ENCODE measurements around the gene TTC8. TPM values are rescaled to one million over a fixed set of nuclear protein-coding genes. Genes with fewer than 3 reads are reported as not detected.

Gene TTC8
- total RNA-seq, 1 donor from 2014 or later, result 10.6 TPM

Other genes starting within 250 kb of the TTC8 start
- under 0.01 TPM in 1 of 2 replicates, not detected in the other for gene EML5, start 31.7 kb upstream of the TTC8 start, total RNA-seq

All from glomerular endothelial cell (primary cell).